ENCODE results near the gene GNPTG.
A peak's percentile ranks its signal among the peaks of the same experiment; 100 is the strongest.

DNA sequence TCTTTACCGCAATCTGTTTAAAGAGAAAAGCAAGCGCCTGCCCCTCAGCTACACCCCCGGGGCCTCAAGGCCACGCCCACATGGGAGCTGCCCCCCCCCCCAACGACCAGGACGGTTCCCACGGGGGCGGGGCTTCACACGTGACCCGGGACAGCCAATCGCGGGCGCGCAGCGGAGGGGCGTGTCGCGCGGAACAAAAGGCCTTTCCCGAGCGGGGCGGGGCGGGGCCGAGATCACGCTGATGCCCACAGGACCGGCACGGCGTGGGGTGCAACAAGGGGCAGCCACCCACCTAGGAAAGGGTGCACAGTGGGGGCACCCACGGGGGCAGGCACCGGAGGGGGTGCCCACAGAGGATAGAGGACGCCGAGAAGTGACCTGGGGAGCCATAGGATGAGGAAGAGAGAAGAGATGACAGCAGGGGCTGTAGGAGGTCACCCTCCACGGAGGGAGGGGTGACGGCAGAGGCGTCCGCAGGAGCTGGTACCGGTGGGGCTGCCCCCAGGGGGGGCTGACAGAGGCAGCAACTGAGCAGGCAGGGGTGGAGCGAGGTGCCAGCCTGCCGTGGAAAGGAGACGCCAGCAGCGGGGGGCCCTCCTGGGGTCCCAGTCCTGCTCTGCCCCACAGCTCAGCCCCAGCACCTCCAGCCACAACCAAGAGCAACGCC lies 56.6 kb downstream of the GNPTG start:
- TF ChIP-seq RAD21 (IDR thresholded peaks at IDR 0.05; ENCODE audit: low read length), result no peak
- TF ChIP-seq RCOR1 (IDR thresholded peaks at IDR 0.05; ENCODE audit: low read length), result no peak
- TF ChIP-seq, protein P1, sequence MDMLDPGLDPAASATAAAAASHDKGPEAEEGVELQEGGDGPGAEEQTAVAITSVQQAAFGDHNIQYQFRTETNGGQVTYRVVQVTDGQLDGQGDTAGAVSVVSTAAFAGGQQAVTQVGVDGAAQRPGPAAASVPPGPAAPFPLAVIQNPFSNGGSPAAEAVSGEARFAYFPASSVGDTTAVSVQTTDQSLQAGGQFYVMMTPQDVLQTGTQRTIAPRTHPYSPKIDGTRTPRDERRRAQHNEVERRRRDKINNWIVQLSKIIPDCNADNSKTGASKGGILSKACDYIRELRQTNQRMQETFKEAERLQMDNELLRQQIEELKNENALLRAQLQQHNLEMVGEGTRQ (IDR thresholded peaks at IDR 0.05; ENCODE audit: borderline replicate concordance, low read depth, low read length), result peak; percentile 79; the same call in 1 of the 2 replicates
- no peak for TF ChIP-seq NFIC (IDR thresholded peaks at IDR 0.05; ENCODE audit: borderline replicate concordance)
- TF ChIP-seq POLR2AphosphoS5 (IDR thresholded peaks at IDR 0.05; ENCODE audit: low read depth, low read length), result no peak
- no peak for TF ChIP-seq GABPA (IDR thresholded peaks at IDR 0.05; ENCODE audit: low read depth)
- TF ChIP-seq FOXM1 (IDR thresholded peaks at IDR 0.05; ENCODE audit: low read depth), result no peak
- TF ChIP-seq JUND (IDR thresholded peaks at IDR 0.05), result no peak
- no peak for TF ChIP-seq RXRA (IDR thresholded peaks at IDR 0.05; ENCODE audit: borderline replicate concordance, low read depth)
- TF ChIP-seq, protein P2, sequence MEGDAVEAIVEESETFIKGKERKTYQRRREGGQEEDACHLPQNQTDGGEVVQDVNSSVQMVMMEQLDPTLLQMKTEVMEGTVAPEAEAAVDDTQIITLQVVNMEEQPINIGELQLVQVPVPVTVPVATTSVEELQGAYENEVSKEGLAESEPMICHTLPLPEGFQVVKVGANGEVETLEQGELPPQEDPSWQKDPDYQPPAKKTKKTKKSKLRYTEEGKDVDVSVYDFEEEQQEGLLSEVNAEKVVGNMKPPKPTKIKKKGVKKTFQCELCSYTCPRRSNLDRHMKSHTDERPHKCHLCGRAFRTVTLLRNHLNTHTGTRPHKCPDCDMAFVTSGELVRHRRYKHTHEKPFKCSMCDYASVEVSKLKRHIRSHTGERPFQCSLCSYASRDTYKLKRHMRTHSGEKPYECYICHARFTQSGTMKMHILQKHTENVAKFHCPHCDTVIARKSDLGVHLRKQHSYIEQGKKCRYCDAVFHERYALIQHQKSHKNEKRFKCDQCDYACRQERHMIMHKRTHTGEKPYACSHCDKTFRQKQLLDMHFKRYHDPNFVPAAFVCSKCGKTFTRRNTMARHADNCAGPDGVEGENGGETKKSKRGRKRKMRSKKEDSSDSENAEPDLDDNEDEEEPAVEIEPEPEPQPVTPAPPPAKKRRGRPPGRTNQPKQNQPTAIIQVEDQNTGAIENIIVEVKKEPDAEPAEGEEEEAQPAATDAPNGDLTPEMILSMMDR (IDR thresholded peaks at IDR 0.05), result no peak
- no peak for TF ChIP-seq EP300 (IDR thresholded peaks at IDR 0.05; ENCODE audit: borderline replicate concordance in 1 of 2, low read depth in 1 of 2, low read length in 1 of 2)
